GF-D8 (cell line): ENCODE data around the gene AGAP9.
"Not testable (repeated sequence)": the region's sequence is repeated elsewhere in the genome, so short reads cannot be mapped to it uniquely, and the experiment has no call there.

Source experiments
- DNase-seq: peaks from one replicate; lab custom pipeline; 2025; lab: John Stamatoyannopoulos, UW

The AGAP9 gene

DNA sequence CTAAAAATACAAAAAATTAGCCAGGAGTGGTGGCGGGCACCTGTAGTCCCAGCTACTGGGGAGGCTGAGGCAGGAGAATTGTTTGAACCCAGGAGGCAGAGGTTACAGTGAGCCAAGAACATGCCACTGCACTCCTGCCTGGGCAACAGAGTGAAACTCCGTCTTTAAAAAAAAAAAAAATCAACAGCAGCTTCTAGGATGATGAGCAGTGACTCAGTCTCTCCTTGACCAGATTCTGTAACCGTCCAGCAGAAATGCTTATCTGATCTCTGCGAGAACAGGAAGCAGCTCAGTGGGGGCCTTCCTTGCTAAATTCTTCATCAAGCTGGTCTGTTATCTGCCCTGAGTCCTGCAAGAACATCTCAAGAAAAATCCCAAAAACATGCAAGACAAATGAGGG, 37.5 kb downstream of the AGAP9 start:
- not testable (repeated sequence) for DNase-seq

DNA sequence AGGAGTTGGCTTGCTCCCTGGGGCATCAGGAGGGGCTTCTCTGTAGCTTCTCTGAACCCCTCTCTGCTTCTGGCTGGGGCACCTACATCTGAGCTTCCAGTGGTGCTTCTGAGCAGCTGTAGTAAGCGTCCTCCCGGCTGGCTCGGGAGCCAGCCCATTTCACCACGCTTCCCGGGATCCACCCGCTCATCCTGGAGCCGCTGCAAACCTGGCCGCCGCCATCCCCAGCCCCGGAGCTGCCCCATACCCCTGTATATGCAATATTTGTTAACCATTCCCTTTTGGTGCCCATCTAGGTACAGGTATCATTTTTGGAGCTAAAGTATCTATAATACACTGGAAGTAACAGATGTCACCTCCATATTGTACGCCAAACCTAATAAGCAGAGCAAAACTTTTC, 38.7 kb downstream of the AGAP9 start:
- not testable (repeated sequence) for DNase-seq

DNA sequence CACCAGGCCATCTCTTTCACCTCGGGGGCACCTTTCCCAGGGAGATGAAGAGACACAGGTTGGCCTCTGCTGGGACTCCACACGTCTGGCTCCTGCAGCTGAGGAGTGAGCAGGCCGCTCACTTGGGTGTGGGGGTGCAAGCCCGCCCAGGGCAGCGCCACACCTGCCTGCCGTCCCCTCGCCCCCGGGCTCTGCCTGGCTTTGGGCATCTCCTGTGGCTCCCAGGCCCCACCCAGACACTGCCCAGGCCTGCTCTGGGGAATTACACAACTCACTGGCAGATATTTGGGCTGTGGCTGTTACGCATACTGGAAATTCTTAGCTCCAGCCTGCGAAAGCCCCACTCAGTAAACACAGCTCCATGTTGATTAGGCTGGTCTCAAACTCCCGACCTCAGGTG, 39.5 kb downstream of the AGAP9 start, which contains the start of gene ANXA8:
ANXA8 (minus strand) TSS at position 193 of the 400 bp plus-strand sequence; CDS start at position 11, 182 bp downstream.
- not testable (repeated sequence) for DNase-seq

DNA sequence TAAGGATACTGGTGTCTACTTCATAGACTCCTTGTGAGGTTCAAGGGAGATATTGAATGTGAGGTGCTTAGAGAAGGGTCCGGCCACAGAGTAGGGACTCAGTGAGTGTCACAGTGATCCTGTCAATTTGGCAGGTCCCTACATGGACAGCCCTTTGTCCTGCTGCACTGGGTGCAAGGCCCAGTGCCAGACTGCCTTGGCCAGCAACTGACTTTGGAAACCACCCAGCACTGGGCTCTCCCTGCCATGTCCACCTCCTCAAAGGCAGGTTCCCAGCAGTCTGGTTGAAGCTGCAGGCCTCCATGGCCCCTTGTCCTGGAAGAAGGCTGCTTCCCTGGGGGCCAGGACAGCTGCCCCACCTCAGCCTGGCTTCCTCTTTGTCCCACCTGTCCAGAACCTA, 41.1 kb downstream of the AGAP9 start:
- not testable (repeated sequence) for DNase-seq

DNA sequence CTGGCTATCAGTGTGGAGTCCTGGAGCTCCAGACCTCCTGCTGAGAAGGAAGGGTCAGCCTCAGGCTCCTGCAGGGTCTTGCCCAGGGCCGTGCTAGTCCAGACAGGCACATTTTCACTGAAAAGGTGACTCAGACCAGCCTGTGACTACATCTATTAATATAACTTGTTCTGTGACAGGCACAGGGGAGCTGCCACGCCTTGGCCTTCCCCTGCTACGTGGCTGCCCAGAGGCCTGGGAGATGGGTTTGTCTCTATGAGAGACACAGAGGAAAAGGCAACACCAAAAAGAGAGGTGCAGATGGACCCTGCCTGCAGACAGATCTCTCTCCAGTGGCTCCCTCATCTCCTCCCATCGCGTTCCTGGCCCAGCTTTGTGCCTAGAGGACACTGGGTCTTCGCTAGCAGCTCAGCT, 41.7 kb downstream of the AGAP9 start:
- DNase-seq: not testable (repeated sequence)

DNA sequence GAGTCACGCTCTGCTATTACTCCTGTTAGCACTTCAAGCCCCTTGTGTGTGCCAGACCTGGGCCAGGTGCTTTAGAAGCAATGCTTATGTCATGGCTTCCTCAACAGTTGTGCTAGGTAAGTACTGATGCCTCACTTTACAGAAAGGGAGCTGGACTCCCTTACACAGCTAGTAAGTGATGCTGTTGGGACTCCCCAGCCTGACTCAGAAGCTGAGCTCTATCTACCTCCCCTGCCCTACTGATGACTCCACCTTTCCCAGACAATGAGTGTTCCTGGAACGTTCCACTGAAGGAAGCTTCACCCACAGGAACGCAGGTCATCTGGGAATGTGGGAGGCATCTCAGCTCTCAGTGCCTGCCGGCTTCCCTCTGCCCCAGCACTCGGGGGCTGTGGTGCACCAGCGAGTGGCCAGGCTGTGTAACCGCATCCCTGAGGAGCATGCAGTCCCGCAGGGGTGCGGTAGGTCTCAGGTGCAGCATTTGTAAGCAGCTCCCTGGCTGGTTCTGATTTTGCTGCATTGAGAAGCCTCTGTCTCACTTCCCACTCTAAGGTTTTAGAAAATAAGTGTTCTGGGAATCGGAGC, 42.2 kb downstream of the AGAP9 start:
- not testable (repeated sequence) for DNase-seq

DNA sequence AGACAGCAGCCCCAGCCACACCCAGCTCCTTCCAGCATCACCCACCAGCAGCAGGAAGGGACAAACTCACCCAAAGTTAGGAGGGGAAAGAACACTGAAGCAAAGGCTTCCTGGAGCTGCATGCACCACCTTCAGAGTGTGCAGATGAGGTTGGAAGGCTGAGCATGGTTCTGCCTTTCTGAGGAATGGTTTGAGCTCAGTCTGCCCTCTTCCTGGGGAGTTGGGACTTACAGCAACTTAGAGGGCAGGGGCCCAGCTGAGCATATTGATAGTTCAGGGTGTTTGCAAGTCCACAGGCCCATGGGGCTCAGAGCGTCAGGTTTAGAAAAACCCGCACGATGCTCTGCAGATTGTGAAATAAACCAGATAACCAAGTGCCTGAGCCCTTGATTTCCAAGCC, 43.3 kb downstream of the AGAP9 start:
- DNase-seq: not testable (repeated sequence)

DNA sequence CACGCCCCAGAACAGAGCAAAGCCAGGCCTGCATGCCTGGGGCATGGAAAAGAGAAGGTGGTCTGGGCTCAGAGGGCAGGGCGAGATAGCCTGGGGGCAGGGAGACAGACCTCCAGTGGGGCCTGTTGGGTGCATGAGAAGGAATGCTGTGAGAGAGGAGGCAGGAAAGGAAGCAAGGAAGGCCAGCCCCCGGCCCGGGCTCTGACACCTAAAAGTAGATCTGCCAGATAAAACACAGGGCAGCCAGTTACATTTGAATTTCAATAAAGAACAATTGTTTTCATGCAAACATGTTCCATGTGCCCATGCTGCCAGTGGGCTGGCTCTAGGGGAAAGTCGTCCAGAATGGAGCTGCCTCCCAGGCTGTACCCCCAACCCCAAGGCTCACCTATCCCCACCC, 45.3 kb downstream of the AGAP9 start:
- DNase-seq: not testable (repeated sequence)

DNA sequence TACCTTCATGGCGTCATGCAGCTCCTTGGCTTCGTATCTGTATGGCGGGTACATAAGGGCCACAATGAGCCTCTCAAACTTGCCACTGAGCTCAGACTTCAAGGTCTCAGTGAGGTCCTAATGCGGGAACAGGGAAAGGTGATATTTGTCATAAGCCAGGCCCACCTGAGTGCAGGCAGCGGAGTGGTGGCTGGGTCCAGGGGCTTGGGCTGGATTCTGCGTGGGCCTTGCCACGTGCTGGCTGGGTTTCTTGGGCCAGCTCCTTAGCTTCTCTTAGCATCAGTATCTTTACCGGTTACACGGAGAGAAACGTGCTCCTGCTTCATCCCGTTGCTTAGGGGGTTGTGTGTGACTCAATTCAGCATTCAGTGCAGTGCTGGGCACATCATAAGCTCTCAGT, 46.4 kb downstream of the AGAP9 start:
- not testable (repeated sequence) for DNase-seq

DNA sequence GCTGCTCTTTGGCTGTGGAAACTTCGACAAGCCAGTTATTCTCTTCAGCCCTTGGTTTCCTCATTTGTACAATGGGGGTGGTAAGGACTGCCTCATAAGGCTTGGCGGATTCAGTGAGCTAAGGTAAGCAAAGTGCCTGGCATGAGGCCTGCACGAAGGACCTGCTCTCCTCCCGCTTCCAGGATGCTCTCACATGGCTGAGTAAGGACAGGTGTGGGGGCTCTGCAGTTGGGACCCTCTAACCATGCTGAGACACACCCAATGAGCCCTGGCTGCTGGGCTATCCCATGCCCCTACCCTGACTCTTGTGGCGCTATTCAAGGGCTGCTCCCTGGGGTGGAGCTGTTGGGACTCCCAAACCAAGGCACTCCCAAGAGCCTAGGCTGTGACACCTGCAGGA, 48.3 kb downstream of the AGAP9 start:
- not testable (repeated sequence) for DNase-seq

DNA sequence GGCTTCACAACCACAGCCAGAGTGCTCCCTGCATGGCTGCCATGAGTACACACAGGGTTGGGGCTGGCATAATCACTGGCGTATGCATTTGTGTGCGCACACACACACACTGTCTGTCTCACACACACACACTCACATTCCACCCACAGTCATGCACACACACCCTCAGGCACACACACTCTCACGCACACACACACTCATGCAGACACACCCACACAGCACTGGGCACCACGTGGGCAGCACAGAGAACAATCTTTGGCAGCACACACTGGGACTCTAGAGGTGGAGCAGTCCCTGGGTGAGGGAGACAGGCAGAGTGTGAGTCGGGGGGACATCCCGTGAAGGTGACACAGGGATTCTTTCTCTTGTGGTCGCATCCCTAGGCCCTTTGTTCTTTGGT, 49.9 kb downstream of the AGAP9 start:
- not testable (repeated sequence) for DNase-seq

DNA sequence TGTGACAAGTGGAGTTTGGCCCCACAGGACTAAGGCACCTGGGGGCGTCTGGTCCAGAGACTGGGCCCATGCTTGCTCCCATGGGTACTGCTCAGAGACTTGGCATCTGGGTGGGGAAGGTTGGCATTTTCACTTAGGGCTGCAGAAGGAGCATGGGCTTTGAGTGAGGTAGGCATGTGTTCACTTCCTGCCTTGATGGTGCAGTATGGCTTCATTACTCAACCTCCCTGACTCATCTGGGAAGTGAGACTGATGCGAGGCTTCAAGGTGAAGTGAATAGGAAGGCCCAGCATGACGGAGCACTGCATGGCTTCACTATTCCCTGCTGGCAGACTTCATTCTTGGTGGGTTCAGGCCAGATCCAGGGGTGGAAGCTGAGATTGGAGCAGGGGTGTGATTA, 50.8 kb downstream of the AGAP9 start:
- DNase-seq: not testable (repeated sequence)

DNA sequence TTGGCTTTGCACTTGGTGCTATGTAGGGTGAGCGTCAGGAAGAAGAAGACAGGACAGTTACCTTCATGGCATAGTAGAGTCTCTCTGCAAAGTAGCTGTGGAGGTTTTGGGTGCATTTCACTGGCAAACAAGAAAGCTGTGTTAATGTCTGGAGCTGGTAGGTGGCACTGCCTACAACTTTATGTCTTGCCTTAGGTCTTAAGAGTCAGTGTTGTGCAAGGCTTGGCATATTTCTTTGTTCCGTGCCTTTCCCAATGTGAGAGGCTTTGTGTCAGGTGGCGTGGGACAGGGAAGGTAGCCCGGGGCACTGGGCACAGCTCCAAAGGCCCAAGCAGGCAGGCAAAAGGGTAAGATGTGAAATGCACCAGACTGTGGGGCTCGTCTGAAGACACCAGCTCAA, 51.4 kb downstream of the AGAP9 start:
- DNase-seq: not testable (repeated sequence)

DNA sequence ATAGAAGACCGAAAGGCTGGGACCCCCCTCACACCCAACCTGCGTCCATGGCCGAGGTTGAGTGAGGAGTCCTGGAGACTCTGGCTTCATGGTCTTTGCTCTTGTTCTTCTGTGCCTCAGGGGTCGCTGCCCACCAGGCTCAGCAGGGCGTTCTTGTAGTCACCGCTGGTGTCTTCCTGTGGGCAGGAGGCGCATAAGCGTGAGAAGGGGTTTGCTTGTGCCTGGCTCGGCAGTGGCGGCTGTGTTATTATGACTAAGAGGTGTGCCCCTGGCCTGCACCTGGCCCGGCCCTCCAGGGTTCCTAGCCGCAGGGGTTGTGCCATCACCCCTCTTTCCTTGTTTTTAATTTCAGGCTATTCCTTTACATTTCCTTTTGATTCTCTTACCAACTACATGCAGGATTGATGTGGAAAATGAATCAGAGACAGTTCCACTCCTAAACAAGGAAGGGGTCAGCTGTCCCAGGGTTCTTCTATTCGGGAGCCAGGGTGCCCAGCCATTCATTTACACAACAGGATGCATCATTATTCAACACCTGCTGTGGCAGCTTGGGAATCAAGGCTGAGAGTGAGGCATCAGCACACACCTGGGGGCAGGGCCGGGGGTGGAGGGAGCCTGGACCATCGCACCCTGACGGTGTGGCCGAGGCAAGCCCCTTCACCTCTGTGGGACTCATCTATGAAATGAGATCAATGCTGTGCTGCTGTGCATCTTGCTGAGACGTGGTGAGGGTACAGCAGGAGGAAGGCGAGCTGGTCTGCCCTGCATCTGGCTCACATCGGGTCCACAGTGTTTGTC, 54.5 kb downstream of the AGAP9 start:
- DNase-seq: not testable (repeated sequence)

DNA sequence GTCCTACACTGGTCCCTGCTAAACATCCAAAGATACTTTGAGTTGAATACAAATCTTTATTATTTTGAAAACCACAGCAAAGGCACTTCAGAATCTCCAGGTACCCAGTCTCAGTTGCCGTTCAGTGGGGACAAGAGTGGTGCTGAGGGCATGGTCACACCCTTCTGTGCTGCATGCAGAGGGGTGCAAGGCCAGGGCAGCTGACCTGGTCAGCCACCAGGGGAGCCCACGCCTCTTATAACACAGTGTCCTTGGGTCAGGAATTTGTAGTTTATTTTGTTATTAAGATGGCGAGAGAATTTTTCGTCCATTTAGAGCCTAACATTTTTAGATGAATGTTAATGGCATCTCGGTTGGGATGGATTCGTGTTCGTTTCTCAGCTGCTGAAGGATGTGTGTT, 55.5 kb downstream of the AGAP9 start:
- not testable (repeated sequence) for DNase-seq

DNA sequence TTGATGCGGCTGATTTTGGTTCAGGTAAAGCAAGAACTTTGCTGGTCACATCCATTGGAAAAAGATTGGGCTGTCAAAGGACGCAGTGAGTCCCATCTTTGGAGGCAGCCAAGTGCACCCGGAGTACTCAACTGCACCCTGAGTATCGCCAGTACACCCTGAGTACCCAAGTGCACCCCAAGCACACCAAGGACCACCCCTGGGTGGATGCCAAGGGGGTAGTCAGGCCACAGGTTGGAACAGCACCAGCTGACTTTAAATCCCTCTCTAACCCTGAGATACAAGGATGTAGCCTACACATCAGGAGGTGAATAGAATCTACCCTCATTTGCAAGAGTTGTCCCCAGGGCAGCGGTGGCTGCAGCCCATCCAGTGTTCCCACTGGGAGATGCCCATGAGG, 56.0 kb downstream of the AGAP9 start:
- not testable (repeated sequence) for DNase-seq

DNA sequence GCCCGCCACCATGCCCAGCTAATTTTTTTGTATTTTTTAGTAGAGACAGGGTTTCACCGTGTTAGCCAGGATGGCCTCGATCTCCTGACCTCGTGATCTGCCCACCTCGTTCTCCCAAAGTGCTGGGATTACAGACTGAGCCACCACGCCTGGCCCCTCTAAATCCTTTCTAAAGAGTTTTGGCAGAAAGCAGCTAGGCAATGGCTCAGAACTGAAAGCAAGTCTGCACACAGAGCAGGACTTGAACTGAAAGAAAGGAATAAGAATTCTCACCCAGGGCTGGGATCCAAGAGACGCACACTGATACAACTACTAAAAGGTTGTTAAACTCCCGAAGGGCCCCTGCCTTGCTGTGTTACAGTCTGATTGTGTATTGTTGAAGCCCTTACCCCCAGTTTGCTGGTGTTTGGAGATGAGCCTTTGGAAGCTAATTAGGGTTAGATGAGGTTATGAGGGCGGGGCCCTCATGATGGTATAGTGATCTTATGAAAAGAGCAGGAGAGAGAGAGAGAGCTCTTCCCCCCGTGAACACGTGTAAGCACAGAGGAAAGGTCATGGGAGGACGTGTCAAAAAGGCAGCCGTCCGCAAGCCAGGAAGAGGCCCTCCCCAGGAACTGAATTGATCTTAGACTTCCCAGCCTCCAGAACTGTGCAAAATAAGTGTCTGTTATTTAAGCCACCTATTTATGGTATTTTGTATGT, 58.1 kb downstream of the AGAP9 start:
- DNase-seq: not testable (repeated sequence)

DNA sequence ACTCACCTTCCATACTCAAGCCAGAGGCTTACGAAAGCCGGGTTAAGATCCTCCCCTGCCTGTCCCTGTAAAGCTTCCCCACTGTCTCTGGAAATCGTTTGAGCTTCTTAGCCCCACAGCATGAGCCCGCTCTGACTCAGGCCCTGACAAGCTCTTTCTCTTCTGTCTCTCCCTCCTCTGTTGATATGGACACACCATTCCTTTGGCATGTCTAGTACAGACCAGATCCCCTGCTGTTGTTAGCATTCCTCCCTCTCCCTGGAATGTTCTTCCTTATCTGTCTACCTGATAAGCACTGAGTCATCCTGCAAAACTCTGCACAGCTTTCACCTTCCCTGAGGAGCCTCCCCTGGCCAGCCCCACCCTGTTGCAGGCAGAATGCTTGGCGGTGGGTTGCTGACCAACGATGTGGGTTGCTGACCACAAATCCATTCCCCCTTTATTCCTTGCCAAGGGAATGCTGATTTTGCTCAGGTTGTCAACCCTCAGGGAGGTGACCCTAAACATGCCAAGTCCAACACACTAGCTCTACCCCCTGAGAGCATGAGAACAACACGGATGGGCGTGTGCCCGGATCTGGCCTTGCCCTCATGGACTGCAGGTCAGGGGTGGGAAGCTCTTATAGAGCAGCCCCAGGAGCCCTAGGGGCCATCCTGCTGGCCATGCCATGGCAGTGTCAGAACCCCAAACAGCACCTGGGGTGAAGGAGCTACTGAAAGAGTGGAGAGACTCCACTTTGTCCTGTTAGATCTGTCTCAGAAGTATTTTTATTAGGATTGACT, 60.7 kb downstream of the AGAP9 start:
- not testable (repeated sequence) for DNase-seq

DNA sequence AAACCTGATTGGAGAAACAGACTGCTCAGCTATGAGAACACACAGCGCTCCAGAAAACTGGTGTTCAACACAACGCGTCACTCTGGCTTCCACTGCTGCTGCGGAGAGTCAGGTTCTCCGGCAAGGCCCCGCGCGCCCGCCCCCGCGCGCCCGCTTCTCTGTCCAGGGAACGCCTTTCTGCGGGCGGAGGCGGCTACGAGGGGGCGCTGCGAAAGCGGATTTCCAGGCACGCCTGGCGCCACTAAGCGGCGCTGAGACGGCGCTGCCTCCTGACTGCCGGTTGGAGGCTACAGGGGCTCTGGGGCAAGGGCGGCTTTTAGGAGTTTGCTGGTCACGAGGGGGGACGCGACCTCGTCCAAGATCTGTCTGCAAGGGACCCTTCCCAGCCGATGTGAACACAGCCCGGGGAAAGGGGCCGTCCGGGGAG, 62.2 kb downstream of the AGAP9 start:
- not testable (repeated sequence) for DNase-seq

DNA sequence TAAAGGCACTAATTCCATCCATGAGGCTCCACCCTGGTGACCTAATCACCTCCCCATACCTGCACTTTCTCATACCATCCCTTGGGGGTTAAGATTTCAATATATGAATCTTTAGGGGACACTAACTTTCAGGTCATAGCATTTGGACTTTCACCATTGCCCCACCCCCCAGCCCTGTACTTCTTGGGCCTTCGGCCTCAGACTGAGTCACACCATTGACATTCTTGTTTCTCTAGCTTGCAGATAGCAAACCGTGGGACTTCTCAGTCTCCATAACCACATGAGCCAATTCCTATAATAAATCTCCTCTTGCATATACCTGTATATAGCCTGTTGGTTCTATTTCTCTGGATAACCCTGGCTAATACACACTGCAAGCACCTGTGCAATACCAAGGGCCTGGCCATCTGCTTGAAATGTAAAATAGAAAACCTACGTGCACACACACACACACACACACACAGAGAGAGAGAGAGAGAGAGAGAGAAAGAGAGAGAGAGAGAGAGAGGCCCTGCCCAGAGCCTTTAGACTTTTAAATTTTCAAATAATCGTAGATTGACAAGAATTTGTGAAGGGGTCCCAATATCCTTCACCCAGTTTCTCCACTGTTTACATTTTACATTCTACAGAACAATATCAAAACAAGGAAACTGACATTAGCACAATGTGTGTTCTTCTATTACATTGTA, 64.8 kb downstream of the AGAP9 start:
- no peak for DNase-seq

DNA sequence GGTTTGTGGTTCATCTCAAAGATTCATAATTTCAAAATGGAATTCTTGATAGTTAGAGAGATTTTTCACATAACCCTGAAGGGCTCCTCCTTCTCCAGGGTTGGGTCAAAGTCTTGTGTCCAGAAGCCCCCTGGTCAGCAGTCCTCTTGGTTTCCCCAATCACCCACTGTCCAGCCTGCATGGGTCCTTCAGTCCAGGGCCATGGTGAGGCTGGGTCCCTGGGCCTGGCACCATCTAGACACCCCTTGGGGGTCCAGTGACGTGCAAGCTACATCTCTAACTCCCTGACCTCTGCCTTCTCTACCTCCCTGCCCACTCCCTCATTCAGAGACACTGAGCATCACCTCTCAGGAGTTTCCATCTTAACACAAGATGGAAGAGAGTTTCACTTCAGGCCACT, 65.6 kb downstream of the AGAP9 start:
- DNase-seq: no peak

DNA sequence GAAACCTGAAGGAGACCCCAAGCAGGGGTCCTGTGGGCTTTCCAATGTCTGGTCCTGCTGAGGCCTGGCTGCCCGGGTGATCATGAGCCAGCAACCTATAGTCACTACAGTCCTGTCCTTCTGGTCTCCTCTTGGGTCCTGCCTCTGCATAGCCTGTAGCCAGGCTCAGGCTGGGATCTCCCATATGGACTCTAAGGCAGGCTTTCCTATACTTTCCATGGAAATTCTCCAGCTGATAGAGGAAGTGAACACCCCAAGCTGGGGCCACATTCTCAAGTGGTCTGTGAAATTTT, 66.0 kb downstream of the AGAP9 start:
- no peak for DNase-seq
